OCI-LY1 (cell line): Measurements from ENCODE around the gene GSG1L.
A peak's percentile ranks its signal among the peaks of the same experiment; 100 is the strongest.

Experiments used
- EZH2 ChIP-seq: fragments of 200-600 bp; sonication (generic), shearing (Covaris generic); IDR thresholded peaks from 2 replicates; pipeline ENCODE4 v1.8.0; 2017; ENCODE audit warnings: borderline replicate concordance, mixed run types, mild to moderate bottlenecking, antibody characterized with exemption, low read length, moderate library complexity, mixed read lengths
- TF ChIP-seq, protein P1 (sequence below): fragments of 200-600 bp; sonication (generic), shearing (Covaris generic); IDR thresholded peaks from 2 replicates; pipeline ENCODE4 v1.5.1; 2017; ENCODE audit warnings: mild to moderate bottlenecking, antibody characterized with exemption, low read length, moderate library complexity, mixed read lengths

DNA sequence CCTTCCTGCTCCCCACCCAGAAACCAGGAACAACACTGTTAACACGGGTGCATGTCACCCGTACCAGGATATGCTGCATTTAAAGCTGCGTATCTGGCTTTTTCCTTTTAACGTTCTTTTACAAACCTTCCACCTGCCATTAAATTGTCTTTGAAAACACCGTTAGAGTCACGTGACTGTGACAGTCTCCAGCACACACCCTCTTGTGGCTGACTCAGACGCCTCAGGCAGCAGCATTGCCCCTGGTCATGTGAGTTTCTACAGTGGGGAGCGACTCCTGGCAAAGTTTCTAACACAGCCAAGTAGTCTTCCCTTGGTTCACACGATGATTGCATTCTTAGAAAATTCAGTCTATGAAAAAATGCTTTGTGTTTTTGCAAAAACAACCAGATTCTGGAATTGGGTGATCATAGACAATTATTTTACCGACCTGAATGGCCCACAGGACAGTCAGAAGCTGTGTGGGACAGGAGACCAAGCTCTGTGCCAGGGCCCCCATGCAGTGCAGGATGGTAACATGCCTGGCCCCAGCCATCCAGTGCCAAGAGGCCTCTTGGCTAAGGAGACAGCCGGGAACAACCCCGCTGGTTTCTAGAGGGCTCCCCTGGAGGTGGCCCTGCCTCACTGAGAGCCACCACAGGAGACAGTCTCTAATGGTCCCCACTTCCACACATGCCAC lies 314.5 kb downstream of the GSG1L start:
- TF ChIP-seq, protein P1, sequence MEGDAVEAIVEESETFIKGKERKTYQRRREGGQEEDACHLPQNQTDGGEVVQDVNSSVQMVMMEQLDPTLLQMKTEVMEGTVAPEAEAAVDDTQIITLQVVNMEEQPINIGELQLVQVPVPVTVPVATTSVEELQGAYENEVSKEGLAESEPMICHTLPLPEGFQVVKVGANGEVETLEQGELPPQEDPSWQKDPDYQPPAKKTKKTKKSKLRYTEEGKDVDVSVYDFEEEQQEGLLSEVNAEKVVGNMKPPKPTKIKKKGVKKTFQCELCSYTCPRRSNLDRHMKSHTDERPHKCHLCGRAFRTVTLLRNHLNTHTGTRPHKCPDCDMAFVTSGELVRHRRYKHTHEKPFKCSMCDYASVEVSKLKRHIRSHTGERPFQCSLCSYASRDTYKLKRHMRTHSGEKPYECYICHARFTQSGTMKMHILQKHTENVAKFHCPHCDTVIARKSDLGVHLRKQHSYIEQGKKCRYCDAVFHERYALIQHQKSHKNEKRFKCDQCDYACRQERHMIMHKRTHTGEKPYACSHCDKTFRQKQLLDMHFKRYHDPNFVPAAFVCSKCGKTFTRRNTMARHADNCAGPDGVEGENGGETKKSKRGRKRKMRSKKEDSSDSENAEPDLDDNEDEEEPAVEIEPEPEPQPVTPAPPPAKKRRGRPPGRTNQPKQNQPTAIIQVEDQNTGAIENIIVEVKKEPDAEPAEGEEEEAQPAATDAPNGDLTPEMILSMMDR = peak; percentile 57
- no peak for TF ChIP-seq EZH2
